Activated T-helper 17 cell treated with anti-CD3 and anti-CD28 coated beads, Interleukin-2, amount 50 U/mL, for 72 hours (primary cell): ENCODE results near the gene LAMA5. TPM values are rescaled to one million over a fixed set of nuclear protein-coding genes. Genes with fewer than 3 reads are reported as not detected.

ENCODE experiments used
- ATAC-seq: fragments of 150-1000 bp; cut with Tn5 transposase; replicated peaks from 2 replicates; pipeline ENCODE4 v1.10.0; 2021; ENCODE audit warnings: mild to moderate bottlenecking, moderate library complexity
- H3K27ac Mint-ChIP-seq: one replicate; pipeline ENCODE4 v1.8.0; 2022; ENCODE audit warnings: mixed read lengths
- H3K27me3 Mint-ChIP-seq: one replicate; pipeline ENCODE4 v1.8.0; 2022; ENCODE audit warnings: mixed read lengths
- H3K36me3 Mint-ChIP-seq: one replicate; pipeline ENCODE4 v1.8.0; 2022; ENCODE audit warnings: low read depth, mild to moderate bottlenecking, mixed read lengths
- H3K4me1 Mint-ChIP-seq: one replicate; pipeline ENCODE4 v1.8.0; 2022; ENCODE audit warnings: mixed read lengths
- H3K4me3 Mint-ChIP-seq: one replicate; pipeline ENCODE4 v1.8.0; 2022; ENCODE audit warnings: mild to moderate bottlenecking, mixed read lengths
- H3K9me3 Mint-ChIP-seq: one replicate; pipeline ENCODE4 v1.8.0; 2022; ENCODE audit warnings: mixed read lengths
- total RNA-seq, 2 donors: library from RNA; stranded (reverse); gene quantifications; one replicate each; pipeline ENCODE4 v1.2.3, GENCODE V29; 2022

The LAMA5 gene
- total RNA-seq, 2 donors from 2014 or later, result 0.29 to 0.39 TPM

GRCh38 chr20:62281161-62281933 is 85.8 kb downstream of the LAMA5 start:
- Mint-ChIP-seq H3K27me3 (no peaks in the 10 kb centered on the region), H3K4me3 (no peak overlapping the region), H3K4me1 (no peaks in the 10 kb centered on the region), H3K27ac (no peak overlapping the region), H3K9me3 (no peaks in the 10 kb centered on the region), H3K36me3 (peaks cover 77% of the 10 kb centered on the region)
- no peak for ATAC-seq

- peaks cover 79% of the 10 kb centered on the region for H3K36me3 Mint-ChIP-seq
- H3K4me1 Mint-ChIP-seq, result no peaks in the 10 kb centered on the region
- H3K27ac Mint-ChIP-seq, result no peak overlapping the region
- no peak overlapping the region for H3K4me3 Mint-ChIP-seq
- no peaks in the 10 kb centered on the region for H3K27me3 Mint-ChIP-seq
- no peak for ATAC-seq
- H3K9me3 Mint-ChIP-seq, result no peaks in the 10 kb centered on the region
Measured at GRCh38 chr20:62280303-62280702, 86.8 kb downstream of the LAMA5 start.

GRCh38 chr20:62277253-62277652 is 89.9 kb downstream of the LAMA5 start:
- ATAC-seq, result no peak
- Mint-ChIP-seq H3K36me3 (peaks cover 84% of the 10 kb centered on the region), H3K4me1 (no peaks in the 10 kb centered on the region), H3K4me3 (no peak overlapping the region), H3K9me3 (no peaks in the 10 kb centered on the region), H3K27me3 (no peaks in the 10 kb centered on the region), H3K27ac (no peak overlapping the region)

GRCh38 chr20:62276439-62276838 is 90.7 kb downstream of the LAMA5 start:
- H3K36me3 Mint-ChIP-seq, result peaks cover 77% of the 10 kb centered on the region
- ATAC-seq, result no peak
- no peaks in the 10 kb centered on the region for H3K27me3 Mint-ChIP-seq
- no peak overlapping the region for H3K27ac Mint-ChIP-seq
- H3K4me1 Mint-ChIP-seq, result no peaks in the 10 kb centered on the region
- H3K4me3 Mint-ChIP-seq, result no peak overlapping the region
- H3K9me3 Mint-ChIP-seq, result no peaks in the 10 kb centered on the region

GRCh38 chr20:62275219-62275618 is 91.9 kb downstream of the LAMA5 start:
- Mint-ChIP-seq H3K9me3 (no peaks in the 10 kb centered on the region), H3K27me3 (no peaks in the 10 kb centered on the region), H3K27ac (no peak overlapping the region), H3K4me3 (no peak overlapping the region), H3K36me3 (peaks cover 66% of the 10 kb centered on the region), H3K4me1 (no peaks in the 10 kb centered on the region)
- no peak for ATAC-seq

- no peaks in the 10 kb centered on the region for H3K9me3 Mint-ChIP-seq
- H3K4me1 Mint-ChIP-seq, result no peaks in the 10 kb centered on the region
- ATAC-seq, result no peak
- H3K36me3 Mint-ChIP-seq, result peaks cover 62% of the 10 kb centered on the region
- no peak overlapping the region for H3K4me3 Mint-ChIP-seq
- H3K27me3 Mint-ChIP-seq, result no peaks in the 10 kb centered on the region
- peak overlapping the region; percentile 30 for H3K27ac Mint-ChIP-seq
Measured at GRCh38 chr20:62274332-62274950, 92.7 kb downstream of the LAMA5 start.

GRCh38 chr20:62273416-62273815 is 93.7 kb downstream of the LAMA5 start:
- no peak for ATAC-seq
- Mint-ChIP-seq H3K9me3 (no peaks in the 10 kb centered on the region), H3K27ac (no peak overlapping the region), H3K4me3 (no peak overlapping the region), H3K27me3 (no peaks in the 10 kb centered on the region), H3K36me3 (peaks cover 56% of the 10 kb centered on the region), H3K4me1 (no peaks in the 10 kb centered on the region)

GRCh38 chr20:62272200-62272599 is 94.9 kb downstream of the LAMA5 start:
- Mint-ChIP-seq H3K27me3 (no peaks in the 10 kb centered on the region), H3K27ac (no peak overlapping the region), H3K36me3 (peaks cover 49% of the 10 kb centered on the region), H3K4me1 (no peaks in the 10 kb centered on the region), H3K9me3 (no peaks in the 10 kb centered on the region), H3K4me3 (no peak overlapping the region)
- no peak for ATAC-seq

- no peaks in the 10 kb centered on the region for H3K27me3 Mint-ChIP-seq
- no peak overlapping the region for H3K4me3 Mint-ChIP-seq
- peaks cover 49% of the 10 kb centered on the region for H3K36me3 Mint-ChIP-seq
- H3K9me3 Mint-ChIP-seq, result no peaks in the 10 kb centered on the region
- no peaks in the 10 kb centered on the region for H3K4me1 Mint-ChIP-seq
- no peak for ATAC-seq
- H3K27ac Mint-ChIP-seq, result no peak overlapping the region
Measured at GRCh38 chr20:62269871-62270270, 97.2 kb downstream of the LAMA5 start.

GRCh38 chr20:62269378-62269777 is 97.7 kb downstream of the LAMA5 start:
- no peak for ATAC-seq

GRCh38 chr20:62268228-62268900 is 98.7 kb downstream of the LAMA5 start:
- Mint-ChIP-seq H3K27ac (no peak overlapping the region), H3K4me3 (no peak overlapping the region), H3K36me3 (peaks cover 49% of the 10 kb centered on the region), H3K4me1 (no peaks in the 10 kb centered on the region), H3K27me3 (no peaks in the 10 kb centered on the region), H3K9me3 (no peaks in the 10 kb centered on the region)
- ATAC-seq, result no peak

More at GRCh38 chr20:62269378-62269777, 97.7 kb downstream of the LAMA5 start:
- Mint-ChIP-seq H3K27me3 (no peaks in the 10 kb centered on the region), H3K9me3 (no peaks in the 10 kb centered on the region), H3K4me1 (no peaks in the 10 kb centered on the region), H3K27ac (no peak overlapping the region), H3K36me3 (peaks cover 49% of the 10 kb centered on the region), H3K4me3 (no peak overlapping the region)

GRCh38 chr20:62267543-62267942 is 99.6 kb downstream of the LAMA5 start:
- no peaks in the 10 kb centered on the region for H3K4me1 Mint-ChIP-seq
- H3K36me3 Mint-ChIP-seq, result peaks cover 48% of the 10 kb centered on the region
- H3K27me3 Mint-ChIP-seq, result no peaks in the 10 kb centered on the region
- H3K4me3 Mint-ChIP-seq, result no peak overlapping the region
- ATAC-seq, result no peak
- H3K27ac Mint-ChIP-seq, result no peak overlapping the region
- no peaks in the 10 kb centered on the region for H3K9me3 Mint-ChIP-seq

GRCh38 chr20:62266851-62267250 is 100.3 kb downstream of the LAMA5 start:
- Mint-ChIP-seq H3K9me3 (no peaks in the 10 kb centered on the region), H3K27ac (no peak overlapping the region), H3K4me3 (no peak overlapping the region), H3K27me3 (no peaks in the 10 kb centered on the region), H3K4me1 (no peaks in the 10 kb centered on the region), H3K36me3 (peaks cover 51% of the 10 kb centered on the region)
- ATAC-seq, result no peak

- Mint-ChIP-seq H3K9me3 (no peaks in the 10 kb centered on the region), H3K36me3 (peaks cover 56% of the 10 kb centered on the region), H3K27me3 (no peaks in the 10 kb centered on the region), H3K4me1 (no peaks in the 10 kb centered on the region), H3K27ac (no peak overlapping the region), H3K4me3 (no peak overlapping the region)
- no peak for ATAC-seq
Measured at GRCh38 chr20:62266340-62266739, 100.8 kb downstream of the LAMA5 start.

- Mint-ChIP-seq H3K4me3 (no peak overlapping the region), H3K36me3 (peaks cover 66% of the 10 kb centered on the region), H3K9me3 (no peaks in the 10 kb centered on the region), H3K27me3 (no peaks in the 10 kb centered on the region), H3K27ac (no peak overlapping the region), H3K4me1 (no peaks in the 10 kb centered on the region)
- no peak for ATAC-seq
Measured at GRCh38 chr20:62265365-62265764, 101.7 kb downstream of the LAMA5 start.
